Measurements from ENCODE around the gene PSME1.
A peak's percentile ranks its signal among the peaks of the same experiment; 100 is the strongest.

Gene PSME1

GRCh38 chr14:24093207-24093900 is 42.6 kb upstream of the PSME1 start:
- CTCF ChIA-PET: interaction anchor here (0.7 to 13.9 kb wide), 13 partner anchors 12 to 215 kb away, joined by 3 to 246 read pairs (median 6); partner anchors contain the start of genes CIDEB, CPNE6, DCAF11 and IRF9
- DNase-seq (ENCODE audit: extremely low spot score): no peak
- TF ChIP-seq CTCF (IDR thresholded peaks at IDR 0.05; ENCODE audit: control extremely low read depth, extremely low read depth, low read depth, missing control alignments): no peak
- POLR2A ChIA-PET: interaction anchor here (0.9 to 2.7 kb wide), 2 partner anchors 21 to 42 kb away, joined by 3 to 29 read pairs; partner anchors contain the start of genes DCAF11, NRL and PSME1

- no peak for TF ChIP-seq CTCF (IDR thresholded peaks at IDR 0.05; ENCODE audit: control extremely low read depth, extremely low read depth, low read depth, missing control alignments)
- ChIA-PET POLR2A (interaction anchor here (0.9 to 2.7 kb wide), 5 partner anchors 20 to 67 kb away, joined by 3 to 29 read pairs (median 5); partner anchors contain the start of genes DCAF11, IRF9, NRL and PSME1), CTCF (interaction anchor here (0.8 to 13.9 kb wide), 13 partner anchors 11 to 337 kb away, joined by 3 to 246 read pairs (median 5); partner anchors contain the start of genes CARMIL3, CPNE6, DCAF11 and EMC9)
- peak; percentile 91 for DNase-seq (ENCODE audit: extremely low spot score)
These were observed 41.8 kb upstream of the PSME1 start, which contains the start of gene PCK2 for GRCh38 chr14:24093901-24094840. Gene PCK2, plus strand, starts transcription at chr14:24094311. Its CDS starts 95 bp downstream, at chr14:24094406.

- POLR2A ChIA-PET: interaction anchor here (0.8 to 2.7 kb wide), 7 partner anchors 9 to 66 kb away, joined by 3 to 29 read pairs (median 5); partner anchors contain the start of genes DCAF11, EMC9, IRF9 and NRL
- no peak for TF ChIP-seq CTCF (IDR thresholded peaks at IDR 0.05; ENCODE audit: control extremely low read depth, extremely low read depth, low read depth, missing control alignments)
- DNase-seq (ENCODE audit: extremely low spot score): no peak
- CTCF ChIA-PET: interaction anchor here (0.8 to 13.9 kb wide), 11 partner anchors 10 to 337 kb away, joined by 3 to 246 read pairs (median 3); partner anchors contain the start of genes CARMIL3, DCAF11, EMC9 and MDP1
These were observed 41.1 kb upstream of the PSME1 start for GRCh38 chr14:24094841-24095270.

- no peak for TF ChIP-seq CTCF (IDR thresholded peaks at IDR 0.05; ENCODE audit: control extremely low read depth, extremely low read depth, low read depth, missing control alignments)
- DNase-seq (ENCODE audit: extremely low spot score): peak; percentile 94
- CTCF ChIA-PET: interaction anchor here (0.8 to 13.9 kb wide), 11 partner anchors 10 to 336 kb away, joined by 3 to 246 read pairs (median 3); partner anchors contain the start of genes CARMIL3, DCAF11, EMC9 and MDP1
- POLR2A ChIA-PET: interaction anchor here (0.7 to 2.7 kb wide), 8 partner anchors 8 to 542 kb away, joined by 3 to 29 read pairs (median 5); partner anchors contain the start of genes DCAF11, EMC9, IRF9 and NRL
These were observed 40.5 kb upstream of the PSME1 start for GRCh38 chr14:24095271-24096068.

GRCh38 chr14:24096545-24097181 is 39.3 kb upstream of the PSME1 start:
- no peak for DNase-seq (ENCODE audit: extremely low spot score)
- CTCF ChIA-PET: interaction anchor here (1.3 to 13.9 kb wide), 3 partner anchors 9 to 64 kb away, joined by 3 to 246 read pairs (median 3); no protein-coding TSS in a partner anchor
- POLR2A ChIA-PET: interaction anchor here (0.9 kb wide), 1 partner anchor 18 kb away, joined by 3 read pairs; the partner anchor contains the start of gene DCAF11
- TF ChIP-seq CTCF (IDR thresholded peaks at IDR 0.05; ENCODE audit: control extremely low read depth, extremely low read depth, low read depth, missing control alignments): no peak
